GM15510 (cell line): Measurements from ENCODE around the gene ROM1.
A peak's percentile ranks its signal among the peaks of the same experiment; 100 is the strongest.

Experiments
- POLR2A ChIP-seq: IDR thresholded peaks from 3 replicates; pipeline ENCODE4 v1.6.1; 2011; ENCODE audit warnings: borderline replicate concordance; ENCODE audit not compliant: insufficient read length; ENCODE audit errors: extremely low read depth

The ROM1 gene

GRCh38 chr11:62578541-62578940 lies 34.5 kb upstream of the ROM1 start:
- TF ChIP-seq POLR2A: no peak

GRCh38 chr11:62579252-62579651 lies 33.8 kb upstream of the ROM1 start:
- TF ChIP-seq POLR2A: no peak

- no peak for TF ChIP-seq POLR2A
Measured at GRCh38 chr11:62580959-62581715, 31.9 kb upstream of the ROM1 start.

- no peak for TF ChIP-seq POLR2A
Measured at GRCh38 chr11:62588966-62589637, 24.0 kb upstream of the ROM1 start.

- peak; percentile 95 for TF ChIP-seq POLR2A
Measured at GRCh38 chr11:62591448-62592145, 21.5 kb upstream of the ROM1 start, which contains the start of gene TUT1. TUT1 (minus strand) TSS chr11:62591523; CDS start chr11:62591485, 38 bp downstream.

GRCh38 chr11:62592146-62592815 lies 20.8 kb upstream of the ROM1 start:
- peak; percentile 12 for TF ChIP-seq POLR2A

GRCh38 chr11:62592989-62593421 lies 20.1 kb upstream of the ROM1 start:
- no peak for TF ChIP-seq POLR2A

GRCh38 chr11:62593434-62594044 lies 19.5 kb upstream of the ROM1 start:
- no peak for TF ChIP-seq POLR2A

GRCh38 chr11:62595124-62595523 lies 17.9 kb upstream of the ROM1 start:
- no peak for TF ChIP-seq POLR2A

GRCh38 chr11:62599069-62599696 lies 13.9 kb upstream of the ROM1 start:
- TF ChIP-seq POLR2A: no peak

GRCh38 chr11:62599901-62600300 lies 13.2 kb upstream of the ROM1 start:
- TF ChIP-seq POLR2A: no peak

- TF ChIP-seq POLR2A: no peak
Measured at GRCh38 chr11:62600367-62601121, 12.5 kb upstream of the ROM1 start.

GRCh38 chr11:62601122-62601371 lies 12.0 kb upstream of the ROM1 start:
- TF ChIP-seq POLR2A: no peak
